H1 (cell line): ENCODE data around the gene SMIM1. TPM values are rescaled to one million over a fixed set of nuclear protein-coding genes. Genes with fewer than 3 reads are reported as not detected.

Experiments used
- CTCF ChIA-PET: fragments of 300-600 bp; sonication (Branson Sonifier 250); formaldehyde crosslinking; loops from one replicate; lab custom pipeline; 2021; ENCODE audit not compliant: partially characterized antibody; lab: Charles Lee
- POLR2A ChIA-PET: fragments of 300-600 bp; sonication (Branson Sonifier 250); formaldehyde crosslinking; loops from one replicate; lab custom pipeline; 2021; ENCODE audit warnings: inconsistent platforms; ENCODE audit not compliant: partially characterized antibody; lab: Charles Lee
- DNase-seq, 2 experiments: peaks; one replicate each; pipeline versions ENCODE4 v3.0.0 to v3.0.0-alpha.2; 2010 to 2022; ENCODE audit warnings: low spot score in 2 of 2, low read depth in 1 of 2, mixed read lengths in 1 of 2
- FAIRE-seq: peaks from 2 replicates; lab custom pipeline; 2011; peaks lifted over from hg19 to GRCh38; lab: Jason Lieb, UNC
- H2AFZ ChIP-seq: 2 replicates; pipeline ENCODE4 v1.8.1; 2012; ENCODE audit warnings: low read length, inconsistent platforms
- H2AK5ac ChIP-seq: 2 replicates; pipeline ENCODE4 v1.6.1; 2013; ENCODE audit warnings: low read depth, low read length
- H2BK120ac ChIP-seq: replicated peaks from 2 replicates; pipeline ENCODE3; 2013; ENCODE audit warnings: low read depth, low read length, inconsistent platforms
- H2BK12ac ChIP-seq: 2 replicates; pipeline ENCODE4 v1.6.1; 2013; ENCODE audit warnings: low read depth, low read length
- H2BK15ac ChIP-seq: 2 replicates; pipeline ENCODE4 v1.6.1; 2013; ENCODE audit warnings: low read length
- H2BK20ac ChIP-seq: 2 replicates; pipeline ENCODE4 v1.6.1; 2013; ENCODE audit warnings: low read length
- H2BK5ac ChIP-seq: 2 replicates; pipeline ENCODE4 v1.6.1; 2013; ENCODE audit warnings: low read depth, low read length
- H3K14ac ChIP-seq: 2 replicates; pipeline ENCODE4 v1.6.1; 2013; ENCODE audit warnings: inconsistent platforms; ENCODE audit not compliant: insufficient read length
- H3K18ac ChIP-seq: 2 replicates; pipeline ENCODE4 v1.6.1; 2013; ENCODE audit warnings: low read length; ENCODE audit errors: extremely low read depth
- H3K23ac ChIP-seq: 2 replicates; pipeline ENCODE4 v1.6.1; 2013; ENCODE audit warnings: inconsistent platforms; ENCODE audit not compliant: insufficient read length
- H3K23me2 ChIP-seq: 2 replicates; pipeline ENCODE4 v1.6.1; 2013; ENCODE audit warnings: low read depth, low read length
- H3K27ac ChIP-seq: 2 replicates; pipeline ENCODE4 v1.6.1; 2011; ENCODE audit warnings: low read depth, low read length, inconsistent platforms
- H3K27me3 ChIP-seq, 4 experiments: replicated peaks in 1 of 4; 1 replicate in 1 of 4; 2 replicates in 3 of 4; pipeline versions ENCODE4 v1.6.1 to v1.8.1; 2011 to 2013; ENCODE audit warnings: low read length in 3 of 4, mild to moderate bottlenecking in 3 of 4, inconsistent platforms in 2 of 4, mixed read lengths in 2 of 4, moderate library complexity in 1 of 4; ENCODE audit not compliant: control insufficient read depth in 3 of 4, insufficient read depth in 3 of 4; ENCODE audit errors: extremely low read depth in 1 of 4
- H3K36me3 ChIP-seq, 4 experiments: 2 replicates each; pipeline versions ENCODE4 v1.6.1 to v1.8.1; 2011 to 2013; ENCODE audit warnings: mild to moderate bottlenecking in 4 of 4, low read length in 3 of 4, moderate library complexity in 2 of 4, control low read depth in 1 of 4, inconsistent platforms in 1 of 4; ENCODE audit not compliant: insufficient read depth in 4 of 4, control insufficient read depth in 2 of 4
- H3K4ac ChIP-seq: replicated peaks from 2 replicates; pipeline ENCODE3; 2013; ENCODE audit warnings: low read length, low read depth, mixed read lengths, inconsistent platforms; ENCODE audit not compliant: insufficient read length
- H3K4me1 ChIP-seq, 4 experiments: replicated peaks in 1 of 4; 1 replicate in 1 of 4; 2 replicates in 3 of 4; pipeline versions ENCODE4 v1.6.1 to v1.8.1; 2011 to 2013; ENCODE audit warnings: low read length in 3 of 4, inconsistent platforms in 2 of 4, mixed read lengths in 1 of 4; ENCODE audit not compliant: insufficient read depth in 4 of 4, control insufficient read depth in 3 of 4
- H3K4me2 ChIP-seq, 2 experiments: 2 replicates each; pipeline versions ENCODE4 v1.6.1 to v1.8.1; 2011 to 2013; ENCODE audit warnings: low read depth in 2 of 2, low read length in 2 of 2, control low read depth in 1 of 2, inconsistent platforms in 1 of 2, mild to moderate bottlenecking in 1 of 2; ENCODE audit not compliant: insufficient read depth in 1 of 2
- H3K4me3 ChIP-seq, 4 experiments: fragments of 200-600, 300-600 bp in 1 of 4; sonication (generic), shearing (Covaris generic), sonication (Bioruptor Twin) in 1 of 4; 2 replicates each; pipeline versions ENCODE4 v1.5.1 to v1.8.1; 2011 to 2016; ENCODE audit warnings: low read length in 4 of 4, low read depth in 3 of 4, control low read depth in 2 of 4, inconsistent platforms in 2 of 4, mild to moderate bottlenecking in 2 of 4, mixed read lengths in 1 of 4, moderate library complexity in 1 of 4; ENCODE audit not compliant: insufficient read depth in 2 of 4; ENCODE audit errors: extremely low read depth in 1 of 4
- H3K56ac ChIP-seq: replicated peaks from 2 replicates; pipeline ENCODE3; 2013; ENCODE audit warnings: low read depth, mild to moderate bottlenecking, mixed read lengths, low read length, inconsistent platforms; ENCODE audit not compliant: insufficient read length
- H3K79me1 ChIP-seq: 2 replicates; pipeline ENCODE4 v1.6.1; 2013; ENCODE audit warnings: low read depth, low read length, control low read depth
- H3K79me2 ChIP-seq, 2 experiments: 2 replicates each; pipeline versions ENCODE4 v1.6.1 to v1.8.1; 2012 to 2013; ENCODE audit warnings: low read length in 2 of 2, mild to moderate bottlenecking in 2 of 2, inconsistent platforms in 1 of 2; ENCODE audit not compliant: insufficient read depth in 2 of 2, control insufficient read depth in 1 of 2
- H3K9ac ChIP-seq, 4 experiments: replicated peaks in 1 of 4; 1 replicate in 1 of 4; 2 replicates in 3 of 4; pipeline versions ENCODE4 v1.6.1 to v1.8.1; 2011 to 2013; ENCODE audit warnings: low read depth in 3 of 4, low read length in 3 of 4, control low read depth in 2 of 4, mild to moderate bottlenecking in 2 of 4, moderate library complexity in 2 of 4, inconsistent platforms in 1 of 4; ENCODE audit errors: extremely low read depth in 1 of 4
- H3K9me3 ChIP-seq, 2 experiments: 2 replicates each; pipeline versions ENCODE4 v1.6.1 to v1.8.1; 2012 to 2013; ENCODE audit warnings: mild to moderate bottlenecking in 2 of 2, moderate library complexity in 2 of 2, control low read depth in 1 of 2, inconsistent platforms in 1 of 2, low read depth in 1 of 2, low read length in 1 of 2, mixed read lengths in 1 of 2; ENCODE audit not compliant: insufficient read depth in 2 of 2
- H4K20me1 ChIP-seq, 2 experiments: replicated peaks in 1 of 2; 2 replicates each; pipeline versions ENCODE3 to v1.8.1; 2011 to 2013; ENCODE audit warnings: inconsistent platforms in 2 of 2, low read length in 2 of 2, mild to moderate bottlenecking in 1 of 2; ENCODE audit not compliant: insufficient read depth in 2 of 2, control insufficient read depth in 1 of 2
- H4K5ac ChIP-seq: 2 replicates; pipeline ENCODE4 v1.6.1; 2013; ENCODE audit warnings: low read length, low read depth, mixed read lengths, inconsistent platforms; ENCODE audit not compliant: insufficient read length
- H4K8ac ChIP-seq: 2 replicates; pipeline ENCODE4 v1.8.0; 2013; ENCODE audit warnings: mild to moderate bottlenecking, moderate library complexity, low read length, inconsistent platforms; ENCODE audit not compliant: insufficient read depth; ENCODE audit errors: extremely low read depth
- H4K91ac ChIP-seq: replicated peaks from 2 replicates; pipeline ENCODE3; 2013; ENCODE audit warnings: low read length, mixed read lengths, inconsistent platforms; ENCODE audit not compliant: insufficient read length
- ATF3 ChIP-seq: IDR thresholded peaks from 2 replicates; pipeline ENCODE4 v1.6.1; 2011; ENCODE audit warnings: low read depth, mild to moderate bottlenecking, low read length; ENCODE audit not compliant: insufficient read depth
- CHD1 ChIP-seq: IDR thresholded peaks from 2 replicates; pipeline ENCODE4 v1.6.1; 2012; ENCODE audit warnings: low read depth, low read length, improper control_type of control experiment
- CHD2 ChIP-seq: IDR thresholded peaks from 2 replicates; pipeline ENCODE4 v1.6.1; 2012; ENCODE audit warnings: low read length, improper control_type of control experiment
- FOSL1 ChIP-seq: IDR thresholded peaks from 2 replicates; pipeline ENCODE4 v1.6.1; 2011; ENCODE audit warnings: mild to moderate bottlenecking, low read depth, low read length, moderate library complexity; ENCODE audit not compliant: insufficient read depth
- GABPA ChIP-seq: IDR thresholded peaks from 2 replicates; pipeline ENCODE4 v1.6.1; 2011; ENCODE audit warnings: mild to moderate bottlenecking, low read length, moderate library complexity, borderline replicate concordance; ENCODE audit not compliant: insufficient read depth
- GTF2F1 ChIP-seq: IDR thresholded peaks from 2 replicates; pipeline ENCODE4 v1.6.1; 2012; ENCODE audit warnings: low read depth, low read length, improper control_type of control experiment, borderline replicate concordance
- MAFK ChIP-seq: IDR thresholded peaks from 2 replicates; pipeline ENCODE4 v1.6.1; 2012; ENCODE audit warnings: low read depth, mild to moderate bottlenecking, improper control_type of control experiment, low read length
- RXRA ChIP-seq: IDR thresholded peaks from 2 replicates; pipeline ENCODE4 v1.6.1; 2011; ENCODE audit warnings: low read depth, mild to moderate bottlenecking, low read length, moderate library complexity; ENCODE audit not compliant: insufficient read depth
- SP1 ChIP-seq: IDR thresholded peaks from 2 replicates; pipeline ENCODE4 v1.6.1; 2011; ENCODE audit warnings: low read depth, low read length
- SRF ChIP-seq: IDR thresholded peaks from 2 replicates; pipeline ENCODE4 v1.6.1; 2011; ENCODE audit warnings: mild to moderate bottlenecking, low read depth, low read length, moderate library complexity
- SUZ12 ChIP-seq: fragments of 200-600 bp; sonication (generic); IDR thresholded peaks from 2 replicates; pipeline ENCODE4 v1.6.1; 2012; ENCODE audit warnings: mild to moderate bottlenecking, inconsistent platforms, low read length, moderate library complexity, mixed read lengths
- TAF1 ChIP-seq: IDR thresholded peaks from 2 replicates; pipeline ENCODE4 v1.6.1; 2011; ENCODE audit warnings: mild to moderate bottlenecking, low read depth, low read length
- USF2 ChIP-seq: IDR thresholded peaks from 2 replicates; pipeline ENCODE4 v1.6.1; 2011; ENCODE audit warnings: low read length, improper control_type of control experiment
- WGBS, 2 experiments: shearing (Covaris generic) in 1 of 2; methylation state at CpG; one replicate each; pipeline versions ENCODE4 v1.1.6 to v1.1.7; 2013 to 2015; ENCODE audit warnings: low lambda C conversion rate in 2 of 2, mixed read lengths in 2 of 2, inconsistent platforms in 1 of 2, low coverage in 1 of 2, missing lambda C conversion rate in 1 of 2; ENCODE audit not compliant: insufficient replicate concordance in 2 of 2, insufficient coverage in 1 of 2, insufficient read length in 1 of 2; ENCODE audit errors: extremely low coverage in 1 of 2, missing lambda C conversion rate in 1 of 2; 5-methylcytosine and 5-hydroxymethylcytosine counted together
- polyA plus RNA-seq, 7 experiments: library from polyadenylated mRNA; depleted of rRNA in 3 of 7; stranded (reverse) in 5 of 7; unstranded in 2 of 7; fragments of >200 nt in 5 of 7; fragments of 200-250 nt in 2 of 7; gene quantifications; 1 replicate in 5 of 7; 2 replicates in 1 of 7; 4 replicates in 1 of 7; pipeline versions ENCODE4 v1.2.1 to v1.2.3, GENCODE V29; 2011 to 2013; ENCODE audit warnings: missing spikeins in 2 of 7, mixed read lengths in 2 of 7
- total RNA-seq: library from RNA; stranded (reverse); fragmentation: NEBNext Ultra II Directional; extraction: Animal tissue kit (Norgen Biotek cat#: 25700); gene quantifications from 2 replicates; pipeline ENCODE4 v1.2.1, GENCODE V29; 2021

The SMIM1 gene
- total and polyA plus RNA-seq, 2 of the 8 experiments (the other 6 are each of a cell fraction or from before 2014, with no cell fraction given): 7.7 to 9.7 TPM

DNA sequence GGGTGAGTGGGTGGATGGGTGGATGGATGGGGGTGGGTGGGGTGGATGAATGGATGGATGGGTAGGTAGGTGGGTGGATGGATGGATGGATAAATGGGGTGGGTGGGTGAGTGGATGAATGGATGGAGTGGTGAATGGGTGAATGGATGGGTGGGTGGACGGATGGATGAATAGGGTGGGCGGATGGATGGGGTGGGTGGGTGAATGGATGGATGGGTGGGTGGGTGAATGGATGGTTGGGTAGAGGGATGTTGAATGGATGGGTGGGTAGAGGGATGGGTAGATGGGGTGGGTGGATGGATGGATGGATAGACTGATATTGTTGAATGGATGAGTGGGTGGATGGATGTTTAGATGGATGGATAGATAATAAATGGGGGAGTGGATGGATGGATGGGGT, 47.2 kb upstream of the SMIM1 start:
- Histone ChIP-seq H3K56ac (no peak overlapping the region), H3K4ac (no peak overlapping the region), H4K91ac (no peak overlapping the region), H2BK20ac (no peak overlapping the region), H3K9ac (no peak overlapping the region), H2BK5ac (no peak overlapping the region), H3K23me2 (peaks cover 15% of the 10 kb centered on the region; the same call in 1 of the 2 replicates), H2BK12ac (no peak overlapping the region), H3K4me2 (no peak overlapping the region), H3K18ac (no peak overlapping the region), H3K4me1 (peaks cover 0 to under 1% (median under 1%) of the 10 kb centered on the region in 4 experiments; a peak in 3 of 7 replicates), H4K8ac (no peak overlapping the region), H3K79me1 (no peaks in the 10 kb centered on the region), H4K20me1 (peaks cover 0 to 6% of the 10 kb centered on the region in 2 experiments), H3K36me3 (no peaks in the 10 kb centered on the region), H3K14ac (no peak overlapping the region), H2AFZ (no peak overlapping the region), H3K9me3 (no peaks in the 10 kb centered on the region), H3K27ac (no peak overlapping the region), H2BK120ac (no peak overlapping the region), H2AK5ac (no peak overlapping the region), H3K27me3 (no peaks in the 10 kb centered on the region; a peak in 2 of 7 replicates), H3K4me3 (no peak overlapping the region), H4K5ac (no peak overlapping the region), H3K23ac (no peak overlapping the region), H2BK15ac (no peak overlapping the region), H3K79me2 (no peaks in the 10 kb centered on the region)
- POLR2A ChIA-PET: no interaction called here
- FAIRE-seq: no peak
- 70 to 100% methylated on average over 2 of the region's 2 CpGs for WGBS, 2 experiments
- CTCF ChIA-PET: interaction anchor here (0.6 to 2.9 kb wide), 28 partner anchors 9 to 321 kb away, joined by 3 to 49 read pairs (median 6); partner anchors contain the start of gene TP73
- DNase-seq: no peak
- no peak for TF ChIP-seq RXRA
- no peak for TF ChIP-seq SUZ12
- TF ChIP-seq ATF3: no peak
- TF ChIP-seq SRF: no peak
- no peak for TF ChIP-seq MAFK
- TF ChIP-seq USF2: no peak
- TF ChIP-seq SP1: no peak
- no peak for TF ChIP-seq GABPA
- TF ChIP-seq CHD1: no peak
- no peak for TF ChIP-seq FOSL1
- no peak for TF ChIP-seq TAF1
- no peak for TF ChIP-seq CHD2
- no peak for TF ChIP-seq GTF2F1
